A673 (cell line): ENCODE results near the gene ENOX1. TPM values are rescaled to one million over a fixed set of nuclear protein-coding genes. Genes with fewer than 3 reads are reported as not detected.

Experiments
- BruUV-seq: library from RNA; stranded (reverse); fragments of 400-500 nt; replicated peaks from 2 replicates; lab custom pipeline; 2021; lab: Mats Ljungman, UMichigan
- CTCF ChIA-PET: fragments of 300-600 bp; sonication (Branson Sonifier 250); formaldehyde crosslinking; loops from one replicate; lab custom pipeline; 2022; ENCODE audit warnings: antibody characterized with exemption; lab: Charles Lee
- POLR2A ChIA-PET: fragments of 300-600 bp; sonication (Branson Sonifier 250); formaldehyde crosslinking; loops from one replicate; lab custom pipeline; 2022; ENCODE audit warnings: antibody characterized with exemption; ENCODE audit not compliant: low non-redundant PET; lab: Charles Lee
- DNase-seq: peaks from one replicate; pipeline ENCODE4 v3.0.0-alpha.2; 2015; ENCODE audit warnings: low spot score
- H3K27ac ChIP-seq: fragments of 200-600 bp; sonication (generic); 2 replicates; pipeline ENCODE4 v1.5.1; 2016; ENCODE audit warnings: mixed run types, low read depth, mild to moderate bottlenecking, mixed read lengths, antibody characterized with exemption, low read length; ENCODE audit not compliant: poor library complexity, severe bottlenecking
- H3K27me3 ChIP-seq: fragments of 200-600 bp; sonication (generic); replicated peaks from 2 replicates; pipeline ENCODE4 v1.6.1; 2017; ENCODE audit warnings: mixed run types, low read depth, mild to moderate bottlenecking, mixed read lengths, antibody characterized with exemption, low read length; ENCODE audit not compliant: insufficient read depth, poor library complexity
- H3K36me3 ChIP-seq: fragments of 200-600 bp; sonication (generic); 2 replicates; pipeline ENCODE4 v1.6.1; 2016; ENCODE audit warnings: mixed run types, mild to moderate bottlenecking, mixed read lengths, antibody characterized with exemption, low read length; ENCODE audit not compliant: insufficient read depth, poor library complexity, severe bottlenecking
- H3K4me1 ChIP-seq: fragments of 200-600 bp; sonication (generic); 2 replicates; pipeline ENCODE4 v1.6.1; 2017; ENCODE audit warnings: mixed run types, mild to moderate bottlenecking, mixed read lengths, antibody characterized with exemption, low read length; ENCODE audit not compliant: insufficient read depth, poor library complexity, severe bottlenecking
- H3K4me3 ChIP-seq: fragments of 200-600 bp; sonication (generic); 2 replicates; pipeline ENCODE4 v1.5.1; 2016; ENCODE audit warnings: low read depth, mixed run types, mild to moderate bottlenecking, mixed read lengths, low read length; ENCODE audit not compliant: poor library complexity, severe bottlenecking
- H3K9me3 ChIP-seq: fragments of 200-600 bp; sonication (generic); 2 replicates; pipeline ENCODE4 v1.6.1; 2016; ENCODE audit warnings: mixed run types, low read depth, mild to moderate bottlenecking, mixed read lengths, antibody characterized with exemption, low read length; ENCODE audit not compliant: poor library complexity, severe bottlenecking
- CTCF ChIP-seq: fragments of 300-800, 200-600 bp; sonication (generic); conservative IDR thresholded peaks from 2 replicates; pipeline ENCODE4 v1.5.1; 2017; ENCODE audit warnings: low read depth, mild to moderate bottlenecking, antibody characterized with exemption, low read length, moderate library complexity, mixed read lengths
- EZH2 ChIP-seq: fragments of 200-600 bp; sonication (generic); IDR thresholded peaks from 2 replicates; pipeline ENCODE4 v1.6.1; 2017; ENCODE audit warnings: borderline replicate concordance, low read depth, mild to moderate bottlenecking, mixed read lengths, antibody characterized with exemption, low read length; ENCODE audit not compliant: poor library complexity, severe bottlenecking
- intact Hi-C: fragments of 100-400 bp; cut with micrococcal nuclease; formaldehyde crosslinking; loops from one replicate; pipeline ENCODE4 v1.10.0; 2022; ENCODE audit not compliant: unreplicated experiment
- total RNA-seq: library from RNA; stranded (reverse); gene quantifications from 2 replicates; pipeline ENCODE4 v1.2.3, GENCODE V29; 2021

ENOX1 gene
- total RNA-seq, 1 experiment from 2014 or later = 4.4 TPM

GRCh38 chr13:43191546-43191945 lies 595.2 kb downstream of the ENOX1 start:
- POLR2A ChIA-PET = no interaction called here
- H3K9me3 ChIP-seq = no peaks in the 10 kb centered on the region
- H3K27me3 ChIP-seq = no peaks in the 10 kb centered on the region
- H3K27ac ChIP-seq = no peak overlapping the region
- peaks cover 5% of the 10 kb centered on the region for H3K4me1 ChIP-seq
- no peak for TF ChIP-seq EZH2
- no peak for TF ChIP-seq CTCF
- no peaks in the 10 kb centered on the region for H3K36me3 ChIP-seq
- BruUV-seq = no TSS peak
- DNase-seq = no peak
- no peak overlapping the region for H3K4me3 ChIP-seq
- CTCF ChIA-PET = interaction anchor here (0.6 kb wide), 2 partner anchors 124 to 613 kb away, joined by 3 to 4 read pairs; no protein-coding TSS in a partner anchor
- intact Hi-C loops = loop anchor here (10.0 kb wide), 1 partner anchor 613 kb away; no protein-coding TSS in a partner anchor

- no TSS peak for BruUV-seq
- Histone ChIP-seq H3K36me3 (no peaks in the 10 kb centered on the region), H3K4me3 (no peak overlapping the region), H3K4me1 (peaks cover 9% of the 10 kb centered on the region), H3K9me3 (no peaks in the 10 kb centered on the region), H3K27ac (no peak overlapping the region), H3K27me3 (no peaks in the 10 kb centered on the region)
- ChIA-PET CTCF (no interaction called here), POLR2A (interaction anchor here (0.7 kb wide), 1 partner anchor 85 kb away, joined by 3 read pairs; no protein-coding TSS in a partner anchor)
- DNase-seq = peak; percentile 68
- no peak for TF ChIP-seq CTCF
- no peak for TF ChIP-seq EZH2
- intact Hi-C loops = no loop called here
These were observed 601.5 kb downstream of the ENOX1 start for GRCh38 chr13:43185226-43185625.

- CTCF ChIA-PET = no interaction called here
- intact Hi-C loops = no loop called here
- no peak overlapping the region for H3K4me3 ChIP-seq
- TF ChIP-seq EZH2 = no peak
- TF ChIP-seq CTCF = no peak
- DNase-seq = no peak
- H3K4me1 ChIP-seq = peaks cover 9% of the 10 kb centered on the region
- H3K27me3 ChIP-seq = no peaks in the 10 kb centered on the region
- H3K36me3 ChIP-seq = no peaks in the 10 kb centered on the region
- POLR2A ChIA-PET = no interaction called here
- no peaks in the 10 kb centered on the region for H3K9me3 ChIP-seq
- no peak overlapping the region for H3K27ac ChIP-seq
- BruUV-seq = no TSS peak
These were observed 605.9 kb downstream of the ENOX1 start for GRCh38 chr13:43180837-43181236.
